Measurements from ENCODE around the gene HNRNPH1. TPM values are rescaled to one million over a fixed set of nuclear protein-coding genes. Genes with fewer than 3 reads are reported as not detected.

HNRNPH1 gene
- total RNA-seq, 2 experiments from 2014 or later, result 2,404 to 2,435 TPM

DNA sequence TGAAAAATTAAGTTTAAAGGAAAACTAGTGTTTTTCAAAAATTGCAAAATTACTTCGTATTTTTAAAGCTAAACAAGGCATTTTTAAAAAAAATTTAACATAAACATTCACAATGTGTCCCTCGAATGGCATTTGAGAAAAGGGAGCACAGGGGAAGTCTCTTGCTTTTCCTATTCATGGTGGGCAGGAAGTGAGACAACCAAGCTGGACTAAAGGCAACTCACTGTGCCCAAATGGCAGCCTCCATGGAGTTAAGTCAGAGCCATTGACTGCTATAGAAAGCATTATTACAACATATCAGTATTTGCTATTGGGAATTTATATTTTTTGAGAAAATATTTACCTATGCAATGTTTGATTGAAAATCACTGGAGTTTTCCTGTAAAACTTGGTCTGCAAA lies 8.3 kb downstream of the HNRNPH1 start:
- ChIA-PET CTCF (interaction anchor here (1.3 kb wide), 1 partner anchor 15 kb away, joined by 5 read pairs; no protein-coding TSS in a partner anchor), POLR2A (interaction anchor here (1.0 to 14.8 kb wide), 3 partner anchors 6 to 66 kb away, joined by 3 to 226 read pairs (median 4); partner anchors contain the start of gene HNRNPH1)
- intact Hi-C loops (cut with DNase I, micrococcal nuclease), result loop anchor here in 1 of 2 experiments (10.0 kb wide), 1 partner anchor 750 kb away; no protein-coding TSS in a partner anchor
- H3K36me3 ChIP-seq (ENCODE audit: insufficient read depth, low read length), result peaks cover 98% of the 10 kb centered on the region
- H3K27ac ChIP-seq (ENCODE audit: low read depth in 1 of 2, low read length in 2 of 2), result no peak overlapping the region
- H3K27me3 Mint-ChIP-seq, result no peaks in the 10 kb centered on the region
- no peaks in the 10 kb centered on the region for H3K9me3 Mint-ChIP-seq
- H3K9me3 ChIP-seq (ENCODE audit: control insufficient read depth in 1 of 2, insufficient read depth in 1 of 2, low read length in 2 of 2), result no peaks in the 10 kb centered on the region
- H3K4me3 ChIP-seq (ENCODE audit: low read length), result no peak overlapping the region
- no peaks in the 10 kb centered on the region for H3K27me3 ChIP-seq (ENCODE audit: control insufficient read depth in 1 of 2, insufficient read depth in 2 of 2, low read length in 2 of 2)
- peaks cover 83% of the 10 kb centered on the region for H3K4me1 Mint-ChIP-seq (ENCODE audit: low read depth)
- TF ChIP-seq, protein P1, sequence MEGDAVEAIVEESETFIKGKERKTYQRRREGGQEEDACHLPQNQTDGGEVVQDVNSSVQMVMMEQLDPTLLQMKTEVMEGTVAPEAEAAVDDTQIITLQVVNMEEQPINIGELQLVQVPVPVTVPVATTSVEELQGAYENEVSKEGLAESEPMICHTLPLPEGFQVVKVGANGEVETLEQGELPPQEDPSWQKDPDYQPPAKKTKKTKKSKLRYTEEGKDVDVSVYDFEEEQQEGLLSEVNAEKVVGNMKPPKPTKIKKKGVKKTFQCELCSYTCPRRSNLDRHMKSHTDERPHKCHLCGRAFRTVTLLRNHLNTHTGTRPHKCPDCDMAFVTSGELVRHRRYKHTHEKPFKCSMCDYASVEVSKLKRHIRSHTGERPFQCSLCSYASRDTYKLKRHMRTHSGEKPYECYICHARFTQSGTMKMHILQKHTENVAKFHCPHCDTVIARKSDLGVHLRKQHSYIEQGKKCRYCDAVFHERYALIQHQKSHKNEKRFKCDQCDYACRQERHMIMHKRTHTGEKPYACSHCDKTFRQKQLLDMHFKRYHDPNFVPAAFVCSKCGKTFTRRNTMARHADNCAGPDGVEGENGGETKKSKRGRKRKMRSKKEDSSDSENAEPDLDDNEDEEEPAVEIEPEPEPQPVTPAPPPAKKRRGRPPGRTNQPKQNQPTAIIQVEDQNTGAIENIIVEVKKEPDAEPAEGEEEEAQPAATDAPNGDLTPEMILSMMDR (IDR thresholded peaks at IDR 0.05), result no peak
- ATAC-seq (ENCODE audit: poor library complexity), result no peak
- peaks cover 42% of the 10 kb centered on the region for H3K4me1 ChIP-seq (ENCODE audit: insufficient read depth, low read length)
- DNase-seq, result no peak
- H3K36me3 Mint-ChIP-seq (ENCODE audit: low read depth), result peaks cover 99% of the 10 kb centered on the region
- H3K27ac Mint-ChIP-seq, result peak overlapping the region; percentile 73
- H3K4me3 Mint-ChIP-seq, result no peak overlapping the region

DNA sequence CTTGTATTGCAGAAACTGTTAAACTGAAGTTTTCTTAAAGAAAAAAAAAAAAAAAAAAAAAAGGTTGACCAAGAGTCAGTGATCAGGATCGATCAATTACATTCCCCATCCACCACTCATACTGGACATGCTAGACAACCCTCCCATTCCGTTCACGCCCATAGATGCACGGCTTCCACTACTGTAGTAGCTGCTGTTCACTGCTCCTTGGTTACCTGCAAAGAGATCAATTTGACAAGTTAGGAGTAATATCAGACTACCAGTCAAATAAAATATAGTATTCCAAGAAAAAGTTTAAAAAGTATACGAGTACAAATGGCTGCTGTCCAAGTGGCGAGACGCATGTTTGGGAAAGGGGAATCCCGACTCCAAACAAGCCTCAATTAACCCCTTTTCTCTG lies 8.7 kb downstream of the HNRNPH1 start:
- no peak overlapping the region for H3K4me3 ChIP-seq (ENCODE audit: low read length)
- H3K27ac ChIP-seq (ENCODE audit: low read depth in 1 of 2, low read length in 2 of 2), result no peak overlapping the region
- no peaks in the 10 kb centered on the region for H3K27me3 ChIP-seq (ENCODE audit: control insufficient read depth in 1 of 2, insufficient read depth in 2 of 2, low read length in 2 of 2)
- DNase-seq (no peak), ATAC-seq (ENCODE audit: poor library complexity) (no peak)
- H3K9me3 ChIP-seq (ENCODE audit: control insufficient read depth in 1 of 2, insufficient read depth in 1 of 2, low read length in 2 of 2), result no peaks in the 10 kb centered on the region
- intact Hi-C loops (cut with DNase I, micrococcal nuclease), result loop anchor here in 1 of 2 experiments (10.0 kb wide), 1 partner anchor 750 kb away; no protein-coding TSS in a partner anchor
- Mint-ChIP-seq H3K4me3 (no peak overlapping the region), H3K4me1 (ENCODE audit: low read depth) (peaks cover 83% of the 10 kb centered on the region), H3K9me3 (no peaks in the 10 kb centered on the region), H3K27me3 (no peaks in the 10 kb centered on the region), H3K36me3 (ENCODE audit: low read depth) (peaks cover 99% of the 10 kb centered on the region), H3K27ac (peak overlapping the region; percentile 73)
- ChIA-PET CTCF (interaction anchor here (0.6 to 2.0 kb wide), 3 partner anchors 8 to 231 kb away, joined by 3 to 14 read pairs (median 5); partner anchors contain the start of gene HNRNPH1), POLR2A (interaction anchor here (1.5 to 14.8 kb wide), 2 partner anchors 7 to 10 kb away, joined by 4 to 226 read pairs; partner anchors contain the start of gene HNRNPH1)
- peaks cover 46% of the 10 kb centered on the region for H3K4me1 ChIP-seq (ENCODE audit: insufficient read depth, low read length)
- H3K36me3 ChIP-seq (ENCODE audit: insufficient read depth, low read length), result peaks cover 98% of the 10 kb centered on the region
- TF ChIP-seq, protein P1 (IDR thresholded peaks at IDR 0.05), result no peak

DNA sequence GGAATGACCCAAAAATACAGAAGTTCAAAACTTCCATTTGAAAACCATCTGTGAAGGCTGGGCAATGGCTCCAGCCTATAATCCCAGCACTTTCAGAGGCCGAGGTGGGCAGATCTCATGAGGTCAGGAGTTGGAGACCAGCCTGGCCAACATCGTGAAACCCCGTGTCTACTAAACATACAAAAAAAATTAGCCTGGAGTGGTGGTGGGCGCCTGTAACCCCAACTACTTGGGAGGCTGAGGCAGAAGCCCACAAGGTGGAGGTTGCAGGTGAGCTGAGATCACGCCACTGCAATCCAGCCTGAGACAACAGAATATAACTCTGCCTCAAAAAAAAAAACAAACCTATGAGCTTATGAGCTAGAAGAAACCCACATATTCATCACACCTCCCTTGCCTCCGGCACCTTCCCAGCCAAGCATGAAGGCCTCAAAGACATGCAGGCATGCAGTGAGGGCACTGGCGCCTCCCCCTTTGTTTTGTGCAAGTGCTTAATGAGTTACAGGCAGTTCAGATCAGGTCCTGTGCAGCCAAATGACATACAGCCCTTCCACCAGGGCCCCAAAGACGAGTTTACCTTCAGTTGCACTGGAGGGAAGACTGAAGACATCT lies 9.9 kb downstream of the HNRNPH1 start:
- no peak overlapping the region for H3K27ac ChIP-seq (ENCODE audit: low read depth in 1 of 2, low read length in 2 of 2)
- peaks cover 93% of the 10 kb centered on the region for H3K36me3 ChIP-seq (ENCODE audit: insufficient read depth, low read length)
- TF ChIP-seq, protein P1 (IDR thresholded peaks at IDR 0.05), result no peak
- Mint-ChIP-seq H3K4me1 (ENCODE audit: low read depth) (peaks cover 84% of the 10 kb centered on the region), H3K27ac (peak overlapping the region; percentile 72), H3K27me3 (no peaks in the 10 kb centered on the region), H3K4me3 (peak overlapping the region; percentile 34), H3K36me3 (ENCODE audit: low read depth) (peaks cover 96% of the 10 kb centered on the region), H3K9me3 (no peaks in the 10 kb centered on the region)
- ATAC-seq (ENCODE audit: poor library complexity), result peak; percentile 36
- intact Hi-C loops (cut with DNase I, micrococcal nuclease), result loop anchor here in 1 of 2 experiments (10.0 kb wide), 1 partner anchor 749 kb away; no protein-coding TSS in a partner anchor
- ChIA-PET POLR2A (interaction anchor here (0.8 to 14.8 kb wide), 5 partner anchors 8 to 63 kb away, joined by 4 to 226 read pairs (median 5); partner anchors contain the start of genes HNRNPH1 and RUFY1), CTCF (interaction anchor here (2.0 kb wide), 1 partner anchor 10 kb away, joined by 14 read pairs; the partner anchor contains the start of gene HNRNPH1)
- H3K27me3 ChIP-seq (ENCODE audit: control insufficient read depth in 1 of 2, insufficient read depth in 2 of 2, low read length in 2 of 2), result no peaks in the 10 kb centered on the region
- peaks cover 53% of the 10 kb centered on the region for H3K4me1 ChIP-seq (ENCODE audit: insufficient read depth, low read length)
- H3K4me3 ChIP-seq (ENCODE audit: low read length), result no peak overlapping the region
- no peaks in the 10 kb centered on the region for H3K9me3 ChIP-seq (ENCODE audit: control insufficient read depth in 1 of 2, insufficient read depth in 1 of 2, low read length in 2 of 2)
- DNase-seq, result peak in 1 of 14 experiments; percentile 40

Measured in CD4-positive, alpha-beta T cell (primary cell).